HG03571 (cell line): ENCODE measurements around the gene PLEKHA5.
"Not testable (repeated sequence)": the region's sequence is repeated elsewhere in the genome, so short reads cannot be mapped to it uniquely, and the experiment has no call there.

Source experiments
- ATAC-seq: cut with Tn5 transposase; IDR thresholded peaks from one replicate; pipeline ENCODE4 v1.9.1; 2021; ENCODE audit not compliant: unreplicated experiment

PLEKHA5 gene

GRCh38 chr12:19316425-19316824 lies 186.9 kb downstream of the PLEKHA5 start:
- no peak for ATAC-seq

DNA sequence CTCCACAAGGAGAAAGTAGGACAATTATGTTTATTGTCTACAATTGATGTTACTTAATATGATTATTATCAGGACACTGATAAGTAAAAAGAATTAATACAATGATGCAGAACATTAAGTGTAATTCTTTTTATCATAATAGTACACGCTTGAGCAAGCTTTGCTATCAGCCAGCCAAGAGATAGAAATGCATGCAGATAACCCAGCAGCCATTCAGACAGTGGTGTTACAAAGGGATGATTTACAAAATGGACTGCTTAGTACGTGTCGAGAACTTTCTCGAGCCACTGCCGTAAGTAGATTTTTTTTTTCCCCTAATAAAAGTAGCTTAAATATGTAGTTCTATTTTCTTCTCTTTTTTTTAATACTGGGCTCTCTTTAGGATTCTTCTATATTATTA lies 192.8 kb downstream of the PLEKHA5 start:
- no peak for ATAC-seq

- no peak for ATAC-seq
These were observed 194.3 kb downstream of the PLEKHA5 start for GRCh38 chr12:19323805-19324204.

- no peak for ATAC-seq
These were observed 196.6 kb downstream of the PLEKHA5 start for GRCh38 chr12:19326102-19326501.

GRCh38 chr12:19332196-19332595 lies 202.7 kb downstream of the PLEKHA5 start:
- ATAC-seq: no peak

DNA sequence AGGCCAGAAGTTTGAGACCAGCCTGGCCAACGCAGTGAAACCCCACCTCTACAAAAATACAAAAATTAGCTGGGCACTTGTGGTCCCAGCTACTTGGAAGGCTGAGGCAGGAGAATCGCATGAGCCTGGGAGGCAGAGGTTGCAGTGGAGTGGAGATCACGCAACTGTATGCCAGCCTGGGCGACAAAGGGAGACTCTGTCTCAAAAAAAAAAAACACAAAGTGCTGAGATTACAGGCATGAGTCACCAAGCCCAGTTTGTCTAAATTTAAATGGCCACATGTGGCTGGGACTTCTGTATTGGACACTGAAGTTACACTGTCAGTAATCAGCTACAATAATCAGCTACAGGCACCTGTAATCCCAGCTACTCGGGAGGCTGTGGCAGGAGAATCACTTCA lies 208.9 kb downstream of the PLEKHA5 start:
- no peak for ATAC-seq

DNA sequence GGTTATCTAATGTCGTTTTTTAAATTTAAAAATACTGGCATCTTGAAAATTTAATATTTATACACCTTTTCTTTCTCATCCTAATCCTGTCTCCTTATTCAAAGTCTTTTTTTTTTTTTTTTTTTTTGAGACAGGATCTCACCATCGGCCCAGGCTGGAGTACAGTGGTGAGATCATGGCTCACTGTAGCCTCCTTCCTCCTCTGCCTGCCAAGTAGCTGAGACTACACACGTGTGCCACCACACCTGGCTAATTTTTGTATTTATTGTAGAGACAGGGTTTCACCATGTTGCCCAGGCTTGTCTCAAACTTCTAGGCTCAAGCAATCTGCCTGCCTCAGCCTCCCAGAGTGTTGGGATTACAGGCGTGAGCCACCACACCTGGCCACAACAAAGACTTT lies 221.3 kb downstream of the PLEKHA5 start:
- ATAC-seq: not testable (repeated sequence)

- no peak for ATAC-seq
These were observed 221.8 kb downstream of the PLEKHA5 start for GRCh38 chr12:19351346-19351745.

DNA sequence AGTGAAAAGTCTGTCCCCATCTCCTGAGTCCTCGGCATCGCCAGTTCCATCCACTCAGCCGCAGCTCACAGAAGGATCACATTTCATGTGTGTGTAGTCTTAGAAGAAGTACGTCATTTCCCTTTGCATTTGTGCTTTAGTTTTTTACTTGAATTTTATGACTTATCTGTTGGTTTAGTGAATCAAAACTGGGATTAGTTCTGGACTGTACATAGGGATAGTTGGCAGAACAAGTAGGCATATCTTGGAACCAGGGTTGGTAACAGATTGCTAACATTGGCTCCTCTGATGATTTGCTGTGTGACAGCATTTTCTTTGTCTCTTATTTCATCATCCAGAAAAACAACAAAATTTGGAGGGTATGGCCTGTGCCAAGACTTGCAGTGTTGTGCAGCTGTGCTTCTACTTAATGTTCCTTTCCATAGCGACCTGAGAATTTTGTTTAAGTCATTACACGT lies 240.2 kb downstream of the PLEKHA5 start:
- ATAC-seq: no peak

GRCh38 chr12:19373586-19373985 lies 244.1 kb downstream of the PLEKHA5 start:
- ATAC-seq: no peak

DNA sequence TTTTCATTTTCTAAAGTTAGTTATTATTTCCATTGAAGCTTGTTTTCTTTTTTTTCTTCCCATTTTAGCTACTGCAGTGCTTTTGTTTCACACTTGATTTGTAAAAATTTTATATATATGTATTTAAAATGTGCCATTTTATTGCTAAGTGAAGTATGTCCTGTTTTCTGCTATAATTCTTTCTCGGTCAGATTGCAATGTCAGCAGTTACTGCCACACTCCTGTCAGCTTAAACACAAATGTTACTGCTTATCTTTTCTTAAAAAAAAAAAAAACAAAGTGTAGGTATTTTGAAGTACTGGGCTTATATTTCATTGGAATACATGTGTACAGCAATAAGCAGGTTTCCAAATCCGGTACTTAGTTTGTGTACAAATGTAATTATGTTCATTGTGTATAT lies 246.4 kb downstream of the PLEKHA5 start:
- ATAC-seq: no peak

- ATAC-seq: no peak
These were observed 247.2 kb downstream of the PLEKHA5 start for GRCh38 chr12:19376691-19377090.

- ATAC-seq: peak; percentile 95
These were observed 252.6 kb downstream of the PLEKHA5 start for GRCh38 chr12:19382111-19382526.

DNA sequence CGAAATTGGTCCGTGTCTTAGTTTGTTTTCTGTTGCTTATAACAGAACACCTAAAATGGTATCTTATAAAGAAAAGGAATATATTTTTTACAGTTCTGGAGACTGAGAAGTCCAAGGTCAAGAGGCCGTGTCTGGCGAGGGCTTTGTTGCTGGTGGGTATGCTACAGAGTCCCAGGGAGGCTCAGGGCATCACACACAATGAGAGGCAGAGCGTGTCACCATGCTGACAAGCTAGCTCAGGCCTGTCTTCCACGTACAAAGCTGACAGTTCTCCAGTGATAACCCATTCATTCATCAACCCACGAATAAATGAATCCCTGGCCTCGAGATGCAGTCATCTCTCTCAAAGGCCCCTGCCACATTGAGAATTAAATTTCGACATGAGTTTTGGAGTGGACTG lies 253.0 kb downstream of the PLEKHA5 start:
- no peak for ATAC-seq

- ATAC-seq: no peak
These were observed 257.6 kb downstream of the PLEKHA5 start for GRCh38 chr12:19387161-19387560.

DNA sequence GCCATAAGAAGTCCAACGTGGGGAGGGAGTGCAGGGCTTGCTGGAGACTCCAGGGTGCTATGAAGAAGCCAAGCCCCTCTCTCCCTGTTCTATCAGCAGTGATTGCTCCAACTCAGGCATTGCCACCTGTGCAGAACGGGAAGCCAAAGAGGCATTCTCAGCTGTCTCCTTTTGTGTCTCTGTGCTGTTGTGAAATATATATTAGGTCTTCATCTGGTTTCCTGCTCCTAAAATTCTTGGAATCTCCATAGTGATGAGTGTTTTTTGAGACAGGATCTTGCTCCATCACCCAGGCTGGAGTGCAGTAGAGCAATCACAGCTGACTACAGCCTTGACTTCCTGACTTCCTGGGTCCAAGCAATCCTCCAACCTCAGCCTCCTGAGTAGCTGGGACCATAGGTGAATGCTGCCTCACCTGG lies 258.6 kb downstream of the PLEKHA5 start:
- no peak for ATAC-seq

GRCh38 chr12:19390051-19390598 lies 260.6 kb downstream of the PLEKHA5 start:
- no peak for ATAC-seq

GRCh38 chr12:19392644-19393043 lies 263.1 kb downstream of the PLEKHA5 start:
- ATAC-seq: not testable (repeated sequence)

DNA sequence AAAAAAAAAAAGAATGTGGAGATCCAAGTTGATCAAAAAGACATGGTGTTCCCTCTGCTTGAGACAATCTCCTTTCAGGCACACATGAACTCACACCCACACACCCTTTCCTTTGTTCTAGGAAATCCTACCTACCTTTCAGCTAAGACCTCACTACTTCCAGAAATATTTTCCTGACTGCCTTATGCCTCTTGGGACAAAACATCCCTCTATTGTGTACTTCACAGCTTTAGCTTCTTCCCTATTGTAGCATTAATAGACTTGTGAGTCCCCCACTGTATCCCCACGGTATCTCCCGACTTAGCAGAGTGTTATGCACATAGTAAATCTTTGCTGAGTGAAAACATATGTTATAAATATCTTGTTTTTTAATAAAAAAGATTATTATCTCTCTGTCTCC lies 264.9 kb downstream of the PLEKHA5 start:
- no peak for ATAC-seq

DNA sequence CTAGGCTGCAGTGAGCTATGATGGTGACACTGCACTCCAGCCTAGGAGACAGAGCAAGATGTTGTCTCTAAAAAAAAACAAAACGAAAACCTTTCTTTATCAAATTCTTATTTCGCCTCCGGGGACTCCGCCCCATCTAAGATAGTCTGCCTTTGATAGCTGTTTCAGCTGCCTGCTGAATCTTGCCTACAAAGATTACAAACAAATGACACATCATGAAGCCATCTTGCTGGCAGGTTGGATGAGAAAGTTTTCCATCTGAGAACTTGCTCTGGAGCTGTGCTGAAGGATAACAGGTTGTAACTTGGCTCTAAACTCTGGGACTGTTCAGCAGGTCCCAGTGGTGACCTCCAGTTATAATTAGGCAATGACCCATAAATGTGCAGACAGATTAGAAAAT lies 268.0 kb downstream of the PLEKHA5 start:
- no peak for ATAC-seq

DNA sequence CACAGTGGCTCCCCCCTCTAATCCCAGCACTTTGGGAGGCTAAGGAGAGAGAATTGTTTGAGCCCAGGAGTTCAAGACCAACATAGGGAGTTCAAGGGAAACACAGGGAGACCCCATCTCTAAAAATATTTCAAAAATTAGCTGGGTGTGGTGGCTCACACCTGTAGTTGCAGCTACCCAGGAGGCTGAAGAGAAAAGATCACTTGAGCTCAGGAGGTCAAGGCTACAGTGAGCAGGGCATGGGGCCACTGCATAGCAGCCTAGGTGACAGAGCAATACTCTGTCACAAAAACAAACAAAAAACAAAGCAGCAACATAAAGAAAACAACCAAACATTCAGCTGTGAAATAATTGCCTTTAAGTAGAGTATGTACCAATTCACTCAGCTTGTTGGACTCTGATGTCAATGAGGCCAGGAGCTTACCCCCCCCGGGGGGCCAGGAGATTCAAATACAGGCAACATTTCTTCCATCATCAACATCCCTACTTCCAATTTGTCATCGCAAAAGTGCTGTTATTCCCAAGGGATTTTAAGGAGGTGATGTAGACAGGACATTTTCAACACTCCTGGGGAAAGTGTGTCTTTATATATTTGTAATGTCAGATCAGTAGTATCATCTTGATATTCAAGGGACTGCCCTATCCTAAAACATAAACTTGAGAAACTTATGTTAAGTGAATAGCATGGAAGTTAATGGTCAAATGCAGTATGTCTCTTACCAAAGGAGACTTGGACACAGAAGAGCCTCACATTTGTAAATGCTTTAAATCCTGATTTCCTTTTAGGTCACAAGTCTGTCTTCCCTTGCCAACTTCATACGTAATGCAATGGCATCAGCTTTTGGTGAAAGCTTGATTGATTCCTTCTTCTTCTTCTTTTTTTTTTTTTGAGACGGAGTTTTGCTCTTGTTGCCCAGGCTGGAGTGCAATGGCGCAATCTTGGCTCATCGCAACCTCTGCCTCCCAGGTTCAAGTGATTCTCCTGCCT lies 269.1 kb downstream of the PLEKHA5 start:
- ATAC-seq: no peak

DNA sequence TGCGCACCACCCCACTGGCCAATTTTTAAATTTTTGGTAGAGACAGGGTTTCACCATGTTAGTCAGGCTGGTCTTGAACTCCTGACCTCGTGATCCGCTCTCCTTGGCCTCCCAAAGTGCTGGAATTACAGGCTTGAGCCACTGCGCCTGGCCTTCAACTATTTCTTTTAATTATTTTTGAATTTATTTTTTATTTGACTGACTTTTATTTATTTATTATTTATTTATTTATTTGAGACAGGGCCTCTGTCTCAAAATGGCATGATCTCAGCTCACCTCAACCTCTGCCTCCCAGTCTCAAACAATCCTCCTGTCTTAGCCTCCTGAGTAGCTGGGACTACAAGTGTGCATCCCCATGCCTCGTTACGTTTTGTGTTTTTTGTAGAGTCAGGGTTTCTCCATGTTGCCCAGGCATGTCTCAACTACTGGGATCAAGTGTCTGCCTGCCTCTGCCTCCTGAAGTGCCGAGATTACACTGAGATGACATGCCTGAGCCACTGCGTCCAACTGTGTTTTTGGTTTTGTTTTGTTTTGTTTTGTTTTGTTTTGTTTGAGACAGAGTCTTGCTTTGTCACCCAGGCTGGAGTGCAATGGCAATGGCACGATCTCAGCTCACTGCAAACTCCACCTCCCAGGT lies 271.2 kb downstream of the PLEKHA5 start:
- not testable (repeated sequence) for ATAC-seq
